ENCODE measurements around the gene PTCH2. TPM values are rescaled to one million over a fixed set of nuclear protein-coding genes. Genes with fewer than 3 reads are reported as not detected.

Gene PTCH2
- total RNA-seq, 4 donors from 2014 or later = 0.66 to 2.6 (median 1.1) TPM

DNA sequence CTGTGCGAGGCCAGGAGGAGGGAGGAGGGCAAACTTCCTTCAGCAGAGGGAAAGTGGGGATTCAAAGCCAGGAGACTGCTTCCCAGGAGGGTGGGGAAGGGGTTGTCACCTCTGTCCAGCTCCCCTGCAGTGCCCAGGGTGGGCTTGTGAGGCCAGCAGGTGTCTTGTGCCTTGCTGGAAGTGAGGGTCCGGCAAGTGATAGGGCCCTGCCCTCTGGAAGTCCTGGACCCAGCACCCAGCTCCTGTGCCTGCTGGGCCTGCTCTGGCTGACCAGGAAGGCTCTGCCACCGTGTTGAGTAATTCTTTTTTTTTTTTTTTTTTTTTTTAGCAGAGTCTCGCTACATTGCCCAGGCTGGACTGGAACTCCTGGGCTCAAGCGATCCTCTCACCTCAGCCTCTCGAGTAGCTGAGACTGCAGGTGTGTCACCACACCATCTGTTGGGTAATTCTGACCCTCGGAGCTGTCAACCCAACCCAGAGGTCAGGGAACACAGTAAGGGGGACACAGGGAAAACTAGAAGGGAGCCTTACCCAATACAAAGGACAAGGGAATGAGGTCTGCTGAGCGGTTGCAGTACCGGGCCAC is 56.1 kb downstream of the PTCH2 start:
- peak overlapping the region; percentile 55 to 70 (median 64) for H3K27ac ChIP-seq (replicated peaks in 1 of 4)
- H3K4me3 ChIP-seq = peak overlapping the region; percentile 48 to 71 (median 58)

GRCh38 chr1:44786138-44786840 is 56.8 kb downstream of the PTCH2 start:
- no peak for DNase-seq (ENCODE audit: extremely low spot score)
- peak overlapping the region; percentile 48 to 71 (median 58) for H3K4me3 ChIP-seq
- peaks cover 1 to 7% (median 2%) of the 10 kb centered on the region in 4 donors for H3K36me3 ChIP-seq
- TF ChIP-seq, protein P1, sequence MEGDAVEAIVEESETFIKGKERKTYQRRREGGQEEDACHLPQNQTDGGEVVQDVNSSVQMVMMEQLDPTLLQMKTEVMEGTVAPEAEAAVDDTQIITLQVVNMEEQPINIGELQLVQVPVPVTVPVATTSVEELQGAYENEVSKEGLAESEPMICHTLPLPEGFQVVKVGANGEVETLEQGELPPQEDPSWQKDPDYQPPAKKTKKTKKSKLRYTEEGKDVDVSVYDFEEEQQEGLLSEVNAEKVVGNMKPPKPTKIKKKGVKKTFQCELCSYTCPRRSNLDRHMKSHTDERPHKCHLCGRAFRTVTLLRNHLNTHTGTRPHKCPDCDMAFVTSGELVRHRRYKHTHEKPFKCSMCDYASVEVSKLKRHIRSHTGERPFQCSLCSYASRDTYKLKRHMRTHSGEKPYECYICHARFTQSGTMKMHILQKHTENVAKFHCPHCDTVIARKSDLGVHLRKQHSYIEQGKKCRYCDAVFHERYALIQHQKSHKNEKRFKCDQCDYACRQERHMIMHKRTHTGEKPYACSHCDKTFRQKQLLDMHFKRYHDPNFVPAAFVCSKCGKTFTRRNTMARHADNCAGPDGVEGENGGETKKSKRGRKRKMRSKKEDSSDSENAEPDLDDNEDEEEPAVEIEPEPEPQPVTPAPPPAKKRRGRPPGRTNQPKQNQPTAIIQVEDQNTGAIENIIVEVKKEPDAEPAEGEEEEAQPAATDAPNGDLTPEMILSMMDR (IDR thresholded peaks at IDR 0.05) = peak; percentile 97 to 100 (median 99)
- peak in 1 of 2 donors; percentile 69 for TF ChIP-seq POLR2AphosphoS5 (IDR thresholded peaks at IDR 0.05)
- no peak for TF ChIP-seq POLR2A (IDR thresholded peaks at IDR 0.05; ENCODE audit: low read depth)
- intact Hi-C loops (cut with DNase I) = loop anchor here (5.0 kb wide), 2 partner anchors 36 to 226 kb away; partner anchors contain the start of genes HECTD3 and UROD
- H3K9me3 ChIP-seq = no peaks in the 10 kb centered on the region
- peak overlapping the region; percentile 55 to 70 (median 64) for H3K27ac ChIP-seq (replicated peaks in 1 of 4)
- 33% methylated on average over 11 of the region's 49 CpGs for WGBS
- H3K4me1 ChIP-seq = peaks cover 33 to 40% (median 36%) of the 10 kb centered on the region in 4 donors
- no peaks in the 10 kb centered on the region for H3K27me3 ChIP-seq

More for the DNA sequence above, 56.1 kb downstream of the PTCH2 start:
- Histone ChIP-seq H3K4me1 (peaks cover 33 to 40% (median 36%) of the 10 kb centered on the region in 4 donors), H3K9me3 (no peaks in the 10 kb centered on the region), H3K27me3 (no peaks in the 10 kb centered on the region), H3K36me3 (peaks cover 0 to under 1% (median 0%) of the 10 kb centered on the region in 4 donors)
- no peak for DNase-seq (ENCODE audit: extremely low spot score)
- intact Hi-C loops (cut with DNase I) = loop anchor here (5.0 kb wide), 2 partner anchors 35 to 225 kb away; partner anchors contain the start of genes HECTD3 and UROD
- 83% methylated on average over 9 of the region's 9 CpGs for WGBS
- TF ChIP-seq, protein P1 (IDR thresholded peaks at IDR 0.05) = no peak
- TF ChIP-seq EP300 (IDR thresholded peaks at IDR 0.05) (no peak), POLR2A (IDR thresholded peaks at IDR 0.05; ENCODE audit: low read depth) (no peak), POLR2AphosphoS5 (IDR thresholded peaks at IDR 0.05) (no peak)

DNA sequence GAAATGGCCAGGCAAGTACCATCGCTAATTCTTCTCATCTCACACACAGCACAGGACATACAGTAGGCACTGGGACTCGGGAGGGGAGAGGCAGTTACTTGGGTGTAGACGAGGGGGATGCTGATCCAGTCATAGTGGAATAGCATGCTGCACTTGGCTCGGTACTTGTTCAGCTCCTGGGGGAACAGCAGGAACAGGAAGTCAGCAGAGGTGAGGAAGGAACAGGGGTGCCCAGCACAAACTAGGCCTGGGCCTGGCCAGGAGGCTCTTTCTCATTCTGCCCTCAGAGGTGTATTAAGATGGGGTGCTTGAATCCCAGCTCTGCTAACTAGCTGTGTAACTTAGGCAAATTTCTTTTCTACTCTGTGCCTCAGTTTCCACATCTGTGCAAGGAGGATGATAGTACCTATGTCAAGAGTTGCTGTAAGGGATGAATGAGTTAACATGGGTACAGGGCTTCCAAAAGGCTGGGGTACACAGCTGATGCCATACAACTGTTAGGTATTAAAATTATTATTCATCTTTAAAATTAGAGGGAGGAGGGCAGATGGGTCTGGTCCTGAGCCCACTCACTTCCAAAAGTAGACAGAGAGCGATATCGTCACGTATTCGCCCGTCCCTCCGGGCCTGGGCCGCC is 57.4 kb downstream of the PTCH2 start:
- intact Hi-C loops (cut with DNase I) = loop anchor here (5.0 kb wide), 2 partner anchors 37 to 227 kb away; partner anchors contain the start of genes HECTD3 and UROD
- peaks cover 33 to 40% (median 36%) of the 10 kb centered on the region in 4 donors for H3K4me1 ChIP-seq
- H3K4me3 ChIP-seq = peak overlapping the region; percentile 48 to 71 (median 58)
- no peak for DNase-seq (ENCODE audit: extremely low spot score)
- WGBS = 34% methylated on average over 11 of the region's 11 CpGs
- H3K27ac ChIP-seq (replicated peaks in 1 of 4) = peak overlapping the region in 3 of 4 donors; percentile 55 to 70 (median 68)
- H3K9me3 ChIP-seq = no peaks in the 10 kb centered on the region
- H3K36me3 ChIP-seq = peaks cover 8 to 14% (median 9%) of the 10 kb centered on the region in 4 donors
- TF ChIP-seq POLR2AphosphoS5 (IDR thresholded peaks at IDR 0.05) = no peak
- TF ChIP-seq POLR2A (IDR thresholded peaks at IDR 0.05; ENCODE audit: low read depth) = no peak
- H3K27me3 ChIP-seq = no peaks in the 10 kb centered on the region

GRCh38 chr1:44785029-44785380 is 58.0 kb downstream of the PTCH2 start:
- peaks cover 33 to 40% (median 36%) of the 10 kb centered on the region in 4 donors for H3K4me1 ChIP-seq
- H3K27me3 ChIP-seq = no peaks in the 10 kb centered on the region
- no peak for DNase-seq (ENCODE audit: extremely low spot score)
- no peak for TF ChIP-seq POLR2AphosphoS5 (IDR thresholded peaks at IDR 0.05)
- TF ChIP-seq, protein P1 (IDR thresholded peaks at IDR 0.05) = no peak
- TF ChIP-seq EP300 (IDR thresholded peaks at IDR 0.05) = no peak
- no peak for TF ChIP-seq POLR2A (IDR thresholded peaks at IDR 0.05; ENCODE audit: low read depth)
- H3K9me3 ChIP-seq = no peaks in the 10 kb centered on the region
- no peak overlapping the region for H3K4me3 ChIP-seq
- intact Hi-C loops (cut with DNase I) = loop anchor here (5.0 kb wide), 2 partner anchors 37 to 227 kb away; partner anchors contain the start of genes HECTD3 and UROD
- H3K36me3 ChIP-seq = peaks cover 10 to 20% (median 14%) of the 10 kb centered on the region in 4 donors
- no peak overlapping the region for H3K27ac ChIP-seq (replicated peaks in 1 of 4)
- WGBS = 83% methylated on average over 3 of the region's 6 CpGs

Measured in esophagus muscularis mucosa (tissue), 4 donors.